ENCODE measurements around the gene CIAO2B. TPM values are rescaled to one million over a fixed set of nuclear protein-coding genes. Genes with fewer than 3 reads are reported as not detected.

The CIAO2B gene
- total RNA-seq, 1 experiment from 2014 or later, result 83.0 TPM

- H3K23me2 ChIP-seq (ENCODE audit: insufficient read length, low read depth, low read length, poor library complexity, severe bottlenecking), result peaks cover 5% of the 10 kb centered on the region
- H3K4me3 Mint-ChIP-seq, result no peak overlapping the region
- no peaks in the 10 kb centered on the region for H4K20me1 ChIP-seq (ENCODE audit: control insufficient read depth, insufficient read depth, insufficient read length)
- H3K27me3 ChIP-seq (ENCODE audit: insufficient read depth, low read length), result peaks cover 15% of the 10 kb centered on the region; the same call in 1 of the 2 replicates
- DNase-seq, result no peak
- no CpG with 5 or more reads among the region's 42 CpGs for WGBS (ENCODE audit: extremely low coverage, insufficient read length, low lambda C conversion rate)
- no peaks in the 10 kb centered on the region for H3K9me3 ChIP-seq (ENCODE audit: control insufficient read depth, low read depth, low read length)
- H4K5ac ChIP-seq (ENCODE audit: insufficient read length, low read depth, low read length), result no peak overlapping the region
- H3K79me1 ChIP-seq (ENCODE audit: insufficient read depth, low read depth, low read length, poor library complexity, severe bottlenecking), result no peaks in the 10 kb centered on the region
- peaks cover 0 to 7% of the 10 kb centered on the region in 2 experiments; a peak in 2 of 4 replicates for H3K4me1 Mint-ChIP-seq
- no peak overlapping the region for H3K4me2 ChIP-seq (ENCODE audit: insufficient read depth, insufficient read length, low read length)
- H4K91ac ChIP-seq (ENCODE audit: insufficient read length, low read depth, low read length), result no peak overlapping the region
- H3K9ac ChIP-seq (ENCODE audit: extremely low read depth, insufficient read length, low read length), result no peak overlapping the region
- no peak overlapping the region for H3K27ac ChIP-seq (ENCODE audit: insufficient read length, low read depth, low read length)
- H3K27ac Mint-ChIP-seq, result no peak overlapping the region
- H3K23ac ChIP-seq (ENCODE audit: insufficient read length, low read depth, low read length), result no peak overlapping the region
- H2BK12ac ChIP-seq (ENCODE audit: insufficient read length, low read depth, low read length), result no peak overlapping the region
- H2BK20ac ChIP-seq (ENCODE audit: low read depth, low read length, poor library complexity, severe bottlenecking), result no peak overlapping the region
- H2BK120ac ChIP-seq (ENCODE audit: low read depth, low read length, poor library complexity, severe bottlenecking), result no peak overlapping the region
- H3K18ac ChIP-seq (ENCODE audit: insufficient read length, low read depth, low read length), result no peak overlapping the region
- no peak overlapping the region for H4K8ac ChIP-seq (replicated peaks; ENCODE audit: insufficient read length, low read depth, low read length)
- no peaks in the 10 kb centered on the region for H3K36me3 Mint-ChIP-seq (ENCODE audit: insufficient read depth in 1 of 3, low read depth in 3 of 3)
- no peak overlapping the region for H3K56ac ChIP-seq (ENCODE audit: insufficient read length, low read depth, low read length)
- no peak overlapping the region for H2AK5ac ChIP-seq (ENCODE audit: insufficient read length, low read length)
- H3K9me3 Mint-ChIP-seq, result no peaks in the 10 kb centered on the region; a peak in 1 of 5 replicates
- H3K79me2 ChIP-seq (ENCODE audit: insufficient read depth, low read length), result no peaks in the 10 kb centered on the region
- no peak for TF ChIP-seq CTCF (conservative IDR thresholded peaks at IDR 0.05)
- peaks cover 66% of the 10 kb centered on the region for H3K27me3 Mint-ChIP-seq (ENCODE audit: low read depth)
- H3K14ac ChIP-seq (ENCODE audit: insufficient read depth, low read length), result no peak overlapping the region
- H3K4ac ChIP-seq (ENCODE audit: low read depth, low read length), result no peak overlapping the region
- H2BK5ac ChIP-seq (ENCODE audit: insufficient read length, low read length), result no peak overlapping the region
- no peaks in the 10 kb centered on the region for H3K4me1 ChIP-seq (ENCODE audit: insufficient read depth, low read length)
- no peak overlapping the region for H2AFZ ChIP-seq (ENCODE audit: low read length)
- no peak overlapping the region for H3T11ph ChIP-seq (ENCODE audit: low read length)
- H2BK15ac ChIP-seq (ENCODE audit: low read depth, low read length), result no peak overlapping the region
Measured at GRCh38 chr16:66921729-66922450, 12.3 kb downstream of the CIAO2B start.
